ENCODE measurements around the gene LIM2.

- TF ChIP-seq CTCF (IDR thresholded peaks at IDR 0.05), result no peak
- no peak for TF ChIP-seq EZH2 (IDR thresholded peaks at IDR 0.05)
Observed at GRCh38 chr19:51418707-51419106, 30.9 kb upstream of the LIM2 start.
